Measurements from ENCODE around the gene PODXL2.

DNA sequence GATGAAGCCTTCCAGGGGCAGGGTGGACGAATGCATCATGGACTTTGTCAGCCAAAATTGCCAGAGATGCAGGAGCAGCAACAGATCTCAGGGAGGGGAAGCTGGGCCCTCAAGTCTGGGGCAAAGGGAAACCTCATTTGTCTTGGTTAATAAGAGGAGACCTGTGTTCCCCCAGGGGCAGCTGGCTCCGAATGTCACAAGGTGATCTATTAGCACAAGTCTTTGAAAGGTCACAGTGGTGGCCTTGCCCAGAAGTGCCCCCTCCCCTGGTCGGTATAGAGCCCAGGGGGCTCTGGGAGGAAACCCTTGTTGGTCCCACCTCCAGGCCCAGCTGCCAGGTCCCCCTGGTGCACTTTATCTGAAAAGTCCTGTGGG lies 89.9 kb downstream of the PODXL2 start:
- TF ChIP-seq POLR2A (IDR thresholded peaks at IDR 0.05): no peak
- TF ChIP-seq, protein P1, sequence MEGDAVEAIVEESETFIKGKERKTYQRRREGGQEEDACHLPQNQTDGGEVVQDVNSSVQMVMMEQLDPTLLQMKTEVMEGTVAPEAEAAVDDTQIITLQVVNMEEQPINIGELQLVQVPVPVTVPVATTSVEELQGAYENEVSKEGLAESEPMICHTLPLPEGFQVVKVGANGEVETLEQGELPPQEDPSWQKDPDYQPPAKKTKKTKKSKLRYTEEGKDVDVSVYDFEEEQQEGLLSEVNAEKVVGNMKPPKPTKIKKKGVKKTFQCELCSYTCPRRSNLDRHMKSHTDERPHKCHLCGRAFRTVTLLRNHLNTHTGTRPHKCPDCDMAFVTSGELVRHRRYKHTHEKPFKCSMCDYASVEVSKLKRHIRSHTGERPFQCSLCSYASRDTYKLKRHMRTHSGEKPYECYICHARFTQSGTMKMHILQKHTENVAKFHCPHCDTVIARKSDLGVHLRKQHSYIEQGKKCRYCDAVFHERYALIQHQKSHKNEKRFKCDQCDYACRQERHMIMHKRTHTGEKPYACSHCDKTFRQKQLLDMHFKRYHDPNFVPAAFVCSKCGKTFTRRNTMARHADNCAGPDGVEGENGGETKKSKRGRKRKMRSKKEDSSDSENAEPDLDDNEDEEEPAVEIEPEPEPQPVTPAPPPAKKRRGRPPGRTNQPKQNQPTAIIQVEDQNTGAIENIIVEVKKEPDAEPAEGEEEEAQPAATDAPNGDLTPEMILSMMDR (IDR thresholded peaks at IDR 0.05 in 4 of 5, conservative IDR thresholded peaks at IDR 0.05 in 1 of 5): no peak

Data from gastrocnemius medialis (tissue), 4 donors.